NCI-H1105 (cell line): Measurements from ENCODE around the gene ZFYVE28.

Experiments used
- DNase-seq: peaks from one replicate; lab custom pipeline; 2025; lab: John Stamatoyannopoulos, UW

Gene ZFYVE28

GRCh38 chr4:2259541-2260343 lies 158.7 kb downstream of the ZFYVE28 start:
- no peak for DNase-seq

DNA sequence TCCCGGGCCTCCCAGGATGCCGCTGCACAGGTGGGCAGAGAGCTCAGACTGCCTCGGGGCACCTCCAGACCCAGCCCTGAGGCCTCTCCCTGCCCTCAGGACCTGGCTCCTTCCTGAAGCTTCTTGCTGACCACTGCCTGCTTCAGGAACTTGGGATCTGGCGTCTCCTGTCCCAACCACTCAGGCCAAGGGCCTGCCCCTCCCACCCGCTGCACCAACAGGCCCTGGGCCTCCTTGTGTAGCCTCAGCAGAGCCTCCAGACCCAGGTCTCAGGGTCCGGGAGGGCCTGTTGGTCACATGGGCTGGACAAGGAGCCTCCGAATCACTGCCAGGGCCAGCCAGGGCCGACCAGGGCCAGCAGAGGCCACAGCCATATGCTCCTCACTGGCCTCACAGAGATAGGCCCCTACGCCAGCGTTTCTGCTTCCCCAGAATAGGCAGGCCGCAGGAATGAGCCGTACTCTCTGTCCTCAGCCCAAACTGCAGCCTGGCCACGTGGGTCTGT lies 159.4 kb downstream of the ZFYVE28 start:
- DNase-seq, result no peak

DNA sequence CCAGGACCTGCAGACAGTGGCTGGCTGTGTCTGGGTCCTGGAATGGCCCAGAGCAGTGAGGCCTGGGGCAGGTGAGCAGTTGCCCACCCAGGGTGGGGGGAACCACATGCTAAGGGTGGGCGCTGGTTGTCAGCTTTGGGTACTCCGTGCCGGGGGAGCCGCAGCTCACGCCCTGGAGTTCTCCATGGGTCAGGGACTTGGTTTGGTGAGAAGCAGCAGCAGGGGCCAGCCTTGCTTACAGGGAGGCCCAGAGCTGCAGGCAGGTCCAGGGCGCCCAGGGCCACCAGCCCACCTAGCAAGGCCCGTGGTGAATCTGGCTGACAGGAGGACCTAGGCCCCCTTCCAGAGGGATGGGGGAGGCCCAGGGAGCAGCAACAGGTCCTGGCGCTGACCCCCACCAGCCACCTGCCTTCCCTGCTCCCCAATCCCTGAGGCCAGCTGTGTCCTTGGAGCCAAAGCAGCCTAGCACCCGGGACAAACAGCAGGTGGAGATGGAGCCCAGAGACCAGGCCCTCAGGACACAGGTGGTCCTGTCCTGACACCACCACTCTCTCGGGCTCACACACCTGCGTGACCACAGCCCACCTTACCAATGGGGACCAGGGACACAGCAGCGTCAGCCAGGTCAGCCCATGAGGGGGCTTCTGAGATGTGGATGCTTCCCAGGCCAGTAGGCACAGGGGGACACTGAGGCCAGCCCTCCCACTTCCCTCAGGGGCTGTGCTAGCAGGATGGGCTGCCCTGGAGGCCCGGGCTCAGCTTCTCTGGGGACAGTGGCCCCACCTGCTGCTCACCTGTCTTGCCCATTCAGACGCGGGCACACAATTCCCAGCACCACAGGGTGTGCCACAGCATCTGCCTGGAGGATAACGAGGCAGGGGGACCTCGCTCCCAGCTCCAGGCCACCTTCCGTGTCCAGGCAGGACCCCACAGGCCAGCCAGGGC lies 160.1 kb downstream of the ZFYVE28 start:
- DNase-seq, result no peak

- DNase-seq, result no peak
Observed at GRCh38 chr4:2257361-2258081, 160.9 kb downstream of the ZFYVE28 start.

DNA sequence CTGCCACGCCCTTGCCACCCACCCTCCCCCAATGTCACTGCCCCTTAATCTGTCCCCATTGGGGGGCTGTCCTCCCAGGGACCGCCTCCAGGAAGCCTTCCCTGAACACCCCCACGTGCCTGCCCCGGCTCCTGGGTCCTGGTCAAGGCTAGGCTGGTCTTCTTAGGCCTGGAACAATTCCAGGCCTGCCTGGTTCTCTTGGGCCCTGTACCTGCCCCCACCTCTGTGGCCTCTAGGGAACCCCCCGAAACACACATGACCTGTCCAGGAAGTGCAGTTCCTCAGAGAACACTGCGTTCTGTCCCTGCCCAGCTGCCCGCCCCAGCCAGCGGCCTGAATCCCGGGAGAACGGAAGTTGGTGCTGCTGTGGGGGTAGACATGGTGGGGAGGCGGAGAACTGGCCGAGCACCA lies 161.7 kb downstream of the ZFYVE28 start:
- DNase-seq, result no peak

- no peak for DNase-seq
Observed at GRCh38 chr4:2256156-2256731, 162.2 kb downstream of the ZFYVE28 start.

DNA sequence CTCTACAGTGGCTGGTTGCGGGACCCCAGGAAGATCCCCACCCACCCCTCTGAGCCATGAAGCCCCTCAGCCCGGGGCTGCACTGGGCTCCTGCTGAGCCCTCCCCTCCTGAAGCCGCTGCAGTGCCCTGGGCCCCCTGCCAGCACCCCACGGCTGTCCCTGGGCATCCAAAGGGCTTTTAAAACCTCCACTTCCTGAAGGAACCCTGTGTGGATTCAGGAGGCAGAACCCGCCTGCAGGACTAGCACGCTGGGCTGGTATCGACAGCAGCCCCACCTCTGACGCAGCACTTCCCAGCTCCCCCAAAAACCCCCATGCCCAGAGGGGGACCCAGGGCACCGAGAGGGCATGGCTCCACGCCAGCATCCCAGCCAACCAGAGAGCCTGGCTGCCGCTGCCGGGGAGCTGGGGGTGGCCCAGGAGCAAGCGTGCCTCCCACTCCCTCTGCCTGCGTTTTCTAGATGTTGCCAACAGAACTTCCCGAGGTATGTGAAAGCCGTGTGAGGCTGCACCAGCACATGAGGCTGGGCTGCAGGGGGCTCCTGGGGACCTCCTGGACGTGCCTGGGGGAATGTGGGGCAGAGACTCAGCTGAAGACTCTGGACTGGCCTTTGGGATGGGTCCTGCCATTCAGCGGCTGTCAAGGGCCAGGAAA lies 162.8 kb downstream of the ZFYVE28 start:
- DNase-seq, result no peak

GRCh38 chr4:2254665-2255500 lies 163.6 kb downstream of the ZFYVE28 start:
- DNase-seq, result no peak

DNA sequence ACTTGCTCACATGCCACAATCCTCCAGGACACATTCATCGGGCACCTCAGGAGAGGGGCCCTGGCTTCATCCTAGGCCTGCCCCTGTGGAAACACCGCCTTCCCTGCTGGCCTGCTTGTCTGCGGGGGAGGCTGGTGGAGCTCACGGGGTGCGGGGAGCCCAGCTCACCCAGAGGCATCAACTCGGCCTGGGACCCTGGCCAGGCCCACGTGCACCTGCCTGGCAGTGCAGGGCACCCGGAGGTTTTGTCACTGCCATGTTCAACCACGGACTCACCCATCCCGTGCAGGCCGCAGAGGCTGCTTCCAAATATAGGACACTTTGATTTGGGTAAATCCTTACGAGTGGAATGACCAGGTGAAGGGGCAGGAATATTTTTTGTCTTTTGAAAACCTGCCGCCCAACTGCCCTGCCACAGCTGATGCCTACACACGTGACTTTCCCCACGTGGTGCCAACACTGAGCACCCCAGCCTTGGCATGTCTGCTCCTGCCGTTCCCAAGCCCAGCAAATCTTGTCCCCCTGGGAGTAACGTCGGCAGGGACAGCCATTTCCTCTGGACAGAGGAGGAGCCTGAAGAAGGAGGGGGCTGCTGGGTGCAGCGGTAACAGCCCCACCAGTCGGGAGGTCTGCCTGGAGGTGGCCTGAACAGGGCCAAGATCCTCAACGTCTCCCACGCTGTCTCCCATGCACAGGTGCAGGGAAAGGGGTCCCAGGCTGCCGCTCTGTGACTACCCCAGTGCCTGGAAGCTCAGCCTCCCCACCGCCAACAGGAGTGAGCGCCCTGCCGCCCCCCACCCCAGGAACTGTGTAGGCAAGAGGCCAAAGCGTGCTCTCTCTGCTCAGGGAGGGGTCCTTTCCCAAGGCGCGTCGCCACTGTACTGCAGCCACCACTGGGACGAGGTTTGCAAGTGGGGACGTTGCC lies 165.0 kb downstream of the ZFYVE28 start:
- DNase-seq, result no peak

DNA sequence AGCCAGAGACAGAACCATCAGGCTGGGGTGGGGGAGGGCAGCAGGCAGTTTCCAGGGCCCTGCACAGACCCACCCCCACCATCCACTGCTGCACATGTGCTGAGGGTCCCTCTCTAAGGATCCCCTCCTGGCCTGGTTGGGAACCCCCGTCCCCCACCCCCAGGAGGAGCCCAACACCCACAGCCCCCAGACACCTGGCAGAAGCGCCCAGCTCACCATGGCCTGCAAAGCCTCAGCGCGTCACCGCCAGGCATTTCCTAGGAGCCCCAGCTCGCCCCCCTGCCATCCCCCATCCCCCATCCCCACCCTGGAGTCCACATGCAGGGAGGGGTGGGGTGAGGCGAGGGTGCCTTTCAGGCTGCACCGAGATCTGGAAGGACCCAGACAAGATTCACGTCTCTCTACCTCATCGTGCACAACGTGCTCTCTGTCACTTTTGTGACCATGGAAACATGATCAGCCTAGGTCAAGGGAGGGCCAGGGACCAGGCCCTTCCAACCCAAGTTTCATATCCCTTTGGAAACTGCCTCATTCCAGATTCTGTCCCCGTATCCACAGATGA lies 165.8 kb downstream of the ZFYVE28 start:
- DNase-seq, result no peak

DNA sequence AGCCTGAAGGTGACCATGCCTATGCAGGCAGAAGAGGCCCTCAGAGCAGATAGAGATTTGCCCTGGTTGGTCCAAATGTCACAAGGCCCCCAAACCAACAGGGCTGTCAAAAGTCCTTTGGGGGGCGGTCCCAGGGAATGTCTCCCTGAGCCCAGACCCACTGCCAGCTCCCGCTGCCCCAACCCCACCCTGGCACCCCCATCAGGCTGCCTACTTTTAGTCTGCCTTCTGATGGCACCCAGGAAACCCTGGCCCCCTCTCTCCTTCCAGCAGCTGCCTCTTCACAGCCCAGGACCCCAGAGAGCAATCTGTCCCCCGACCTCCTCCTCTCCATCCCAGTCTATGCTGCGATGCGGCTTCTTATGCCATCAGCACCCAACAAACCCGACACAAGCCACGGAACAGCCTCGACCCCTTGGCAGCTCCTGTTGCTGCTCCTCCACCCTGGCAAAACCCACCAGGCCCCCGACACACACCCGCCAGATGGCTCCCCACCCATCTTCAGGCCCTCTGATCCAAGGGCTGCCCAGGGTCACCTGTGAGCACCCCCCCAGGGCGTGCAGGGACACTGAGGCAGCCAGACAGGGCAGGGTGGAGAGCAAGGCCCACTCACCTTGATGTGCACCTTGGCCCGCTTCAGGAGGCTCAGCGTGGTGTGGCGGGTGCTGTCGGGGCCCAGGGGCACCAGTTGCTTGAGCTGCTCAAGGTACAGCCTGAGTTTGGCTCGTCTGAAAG lies 166.5 kb downstream of the ZFYVE28 start:
- DNase-seq, result no peak

- DNase-seq, result no peak
Observed at GRCh38 chr4:2251073-2251794, 167.2 kb downstream of the ZFYVE28 start.

DNA sequence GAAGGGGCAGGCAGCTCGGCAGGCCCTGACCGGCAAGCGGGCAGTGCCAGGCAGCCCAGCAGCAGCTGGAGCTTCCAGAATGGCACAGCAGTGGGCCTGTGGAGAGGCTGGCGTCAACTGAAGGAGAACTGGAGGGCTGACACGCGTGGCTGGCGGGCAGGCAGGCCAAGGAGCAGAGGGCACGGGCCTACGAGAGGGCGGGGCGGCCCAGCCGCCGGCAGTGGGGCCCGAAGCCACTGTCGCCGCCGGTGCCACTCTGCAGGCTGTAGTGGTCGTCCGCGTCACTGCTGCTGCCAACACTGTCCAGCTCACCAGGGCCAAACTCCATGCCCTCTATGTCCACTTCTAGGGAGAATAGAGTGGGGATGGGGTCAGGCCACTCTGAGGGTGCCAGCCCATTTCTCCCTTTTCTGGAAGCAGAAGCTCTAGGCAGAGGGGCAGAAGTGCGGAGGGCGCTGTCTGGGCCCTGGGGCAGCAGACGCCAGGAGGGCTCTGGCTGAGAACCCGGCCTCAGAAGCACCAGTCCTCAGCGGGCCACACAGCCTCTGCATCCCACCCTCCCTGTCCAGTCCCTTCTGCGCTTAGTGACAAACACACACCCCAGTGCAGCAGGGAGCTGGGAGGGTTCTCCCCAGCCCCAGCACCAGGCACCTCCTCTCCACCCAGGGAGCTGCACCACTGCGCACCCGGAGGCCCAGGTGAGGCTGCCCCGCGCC lies 167.9 kb downstream of the ZFYVE28 start:
- no peak for DNase-seq

DNA sequence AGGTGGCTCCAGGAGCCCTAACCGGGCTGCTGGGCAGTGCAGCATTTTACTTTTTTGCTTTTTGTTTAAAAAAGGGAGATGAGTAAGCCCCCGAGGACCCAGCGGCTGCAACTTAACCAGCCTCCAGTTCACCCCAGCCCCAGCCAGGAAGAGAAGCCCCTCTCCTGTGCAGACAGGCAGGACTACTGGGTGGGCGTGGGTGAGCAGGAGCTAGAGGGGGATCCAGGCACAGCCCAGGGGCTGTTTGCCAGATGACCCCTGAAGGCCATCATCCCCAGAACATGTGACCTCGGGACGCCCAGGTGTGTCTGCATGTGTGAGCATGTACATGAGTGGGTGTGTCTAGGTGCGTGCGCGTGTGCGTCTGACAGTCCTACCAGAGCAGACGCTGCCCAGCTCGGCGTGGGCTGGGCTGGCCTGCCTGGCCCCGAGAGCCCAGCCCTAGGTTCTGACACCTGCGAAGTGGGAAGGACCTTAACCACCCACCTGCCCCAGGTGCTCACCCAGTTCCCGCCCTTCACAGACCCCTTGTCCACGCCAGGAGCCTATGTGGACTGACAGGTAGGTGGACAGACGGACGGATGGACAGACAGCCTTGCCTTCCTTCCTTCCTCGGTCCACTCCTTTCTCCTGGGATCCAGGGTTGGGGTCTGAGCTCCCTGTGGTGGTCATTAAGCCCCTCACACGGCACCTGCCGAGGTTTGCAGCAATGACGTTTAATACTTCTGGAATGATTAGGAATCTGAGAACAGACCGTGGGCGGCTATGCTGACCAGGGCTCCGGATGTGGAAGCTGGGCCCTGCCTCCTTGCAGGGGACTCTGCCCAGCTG lies 168.7 kb downstream of the ZFYVE28 start:
- no peak for DNase-seq

DNA sequence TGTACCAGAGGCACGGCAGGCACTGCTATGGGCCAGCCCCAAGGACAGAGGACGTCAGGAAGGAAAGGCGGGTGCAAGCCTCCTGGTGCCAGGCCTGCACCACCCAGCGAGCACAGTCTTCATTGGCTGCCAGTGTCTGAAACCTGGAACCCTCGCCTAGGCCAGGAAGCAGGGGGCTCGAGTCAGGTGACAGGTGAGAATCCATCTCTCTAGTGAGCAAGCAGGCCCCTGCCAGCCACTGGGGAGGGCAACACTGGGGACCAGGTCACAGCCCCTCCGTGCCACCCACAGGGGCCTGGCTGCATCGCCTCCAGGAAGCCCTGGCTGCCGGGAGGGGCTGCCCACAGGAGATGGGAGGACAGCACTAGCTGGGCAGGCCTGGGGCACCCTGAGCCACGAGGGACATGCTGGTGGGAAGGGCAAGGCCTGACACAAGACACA lies 169.6 kb downstream of the ZFYVE28 start:
- DNase-seq, result no peak
